GM23248 (cell line): Measurements from ENCODE around the gene SLC7A8.

ENCODE experiments used
- EZH2 ChIP-seq: fragments of 200-600 bp; sonication (generic); IDR thresholded peaks from 2 replicates; pipeline ENCODE4 v1.6.1; 2018; ENCODE audit warnings: antibody characterized with exemption, mild to moderate bottlenecking; ENCODE audit not compliant: insufficient read depth, poor library complexity, severe bottlenecking
- EZH2phosphoT487 ChIP-seq: fragments of 200-600 bp; sonication (generic); IDR thresholded peaks from 2 replicates; pipeline ENCODE4 v1.6.1; 2018; ENCODE audit warnings: antibody characterized with exemption, moderate library complexity, mild to moderate bottlenecking, low read depth; ENCODE audit not compliant: insufficient read depth

DNA sequence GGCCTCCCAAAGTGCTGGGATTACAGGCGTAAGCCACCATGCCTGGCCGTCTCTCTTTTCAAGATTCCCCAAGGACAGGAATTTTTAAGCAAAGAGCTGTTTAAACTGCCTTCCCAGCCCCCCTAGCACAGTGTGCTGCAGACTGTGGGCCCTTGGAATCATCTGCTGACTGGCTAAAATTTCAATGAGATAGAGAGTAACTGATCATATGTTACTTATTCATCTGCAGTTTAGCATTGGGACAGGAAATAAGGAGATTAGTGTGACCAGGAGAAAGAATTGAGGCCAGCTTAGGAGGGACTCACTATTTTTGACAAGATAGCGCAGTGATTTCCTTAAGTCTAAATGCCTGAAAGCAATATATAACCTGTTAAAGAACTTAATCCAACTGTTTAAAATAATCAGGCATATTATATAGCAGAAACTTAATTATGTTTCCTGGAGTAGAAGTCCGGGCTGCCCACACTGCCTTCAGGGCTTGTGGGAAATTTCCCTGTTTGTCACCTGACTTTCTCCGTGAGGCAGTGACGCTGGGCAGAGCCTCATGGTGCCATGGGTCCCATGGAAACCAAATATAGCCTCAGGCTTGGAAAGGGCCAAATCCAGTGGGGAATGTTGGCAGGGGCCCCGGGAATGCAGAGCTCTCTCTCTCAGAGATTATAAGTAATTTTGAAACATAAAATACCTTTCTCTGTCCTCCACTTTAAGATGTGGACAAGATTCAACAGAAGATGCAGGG is 41.6 kb downstream of the SLC7A8 start:
- no peak for TF ChIP-seq EZH2
- TF ChIP-seq EZH2phosphoT487: no peak
